Prostate gland (tissue), 2 donors: ENCODE results near the gene MAGED1.

ENCODE experiments used
- POLR2A ChIP-seq: fragments of 450-650 bp; IDR thresholded peaks from one replicate; pipeline ENCODE4 v1.6.1; 2016; ENCODE audit warnings: antibody characterized with exemption, mild to moderate bottlenecking
- TF ChIP-seq, protein P1 (sequence below), 4 experiments: fragments of 200-600 bp in 2 of 4; fragments of 450-650 bp in 2 of 4; sonication (generic) in 2 of 4; IDR thresholded peaks; 1 replicate in 3 of 4; 2 replicates in 1 of 4; pipeline ENCODE4 v1.5.1; 2016 to 2019; ENCODE audit warnings: antibody characterized with exemption in 4 of 4, mild to moderate bottlenecking in 2 of 4, moderate library complexity in 2 of 4

DNA sequence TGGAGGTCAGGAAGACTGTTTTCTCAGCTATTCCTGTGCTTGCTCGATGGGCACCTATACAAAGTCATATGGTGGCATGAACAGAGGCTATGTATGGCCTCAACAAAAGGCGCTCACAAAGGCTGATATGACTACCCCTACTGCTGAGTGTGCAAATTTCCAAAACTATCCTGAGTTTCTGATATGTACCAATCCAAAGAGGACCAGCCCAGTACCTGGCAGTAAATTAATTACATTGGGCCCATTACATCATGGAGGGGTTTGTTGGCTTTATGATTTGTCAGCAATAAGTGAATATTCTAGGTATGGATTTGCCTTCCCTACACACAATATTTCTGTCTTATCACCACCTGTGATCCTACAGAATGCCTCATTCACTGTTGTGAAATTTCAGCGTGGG is 12.3 kb downstream of the MAGED1 start:
- TF ChIP-seq, protein P1, sequence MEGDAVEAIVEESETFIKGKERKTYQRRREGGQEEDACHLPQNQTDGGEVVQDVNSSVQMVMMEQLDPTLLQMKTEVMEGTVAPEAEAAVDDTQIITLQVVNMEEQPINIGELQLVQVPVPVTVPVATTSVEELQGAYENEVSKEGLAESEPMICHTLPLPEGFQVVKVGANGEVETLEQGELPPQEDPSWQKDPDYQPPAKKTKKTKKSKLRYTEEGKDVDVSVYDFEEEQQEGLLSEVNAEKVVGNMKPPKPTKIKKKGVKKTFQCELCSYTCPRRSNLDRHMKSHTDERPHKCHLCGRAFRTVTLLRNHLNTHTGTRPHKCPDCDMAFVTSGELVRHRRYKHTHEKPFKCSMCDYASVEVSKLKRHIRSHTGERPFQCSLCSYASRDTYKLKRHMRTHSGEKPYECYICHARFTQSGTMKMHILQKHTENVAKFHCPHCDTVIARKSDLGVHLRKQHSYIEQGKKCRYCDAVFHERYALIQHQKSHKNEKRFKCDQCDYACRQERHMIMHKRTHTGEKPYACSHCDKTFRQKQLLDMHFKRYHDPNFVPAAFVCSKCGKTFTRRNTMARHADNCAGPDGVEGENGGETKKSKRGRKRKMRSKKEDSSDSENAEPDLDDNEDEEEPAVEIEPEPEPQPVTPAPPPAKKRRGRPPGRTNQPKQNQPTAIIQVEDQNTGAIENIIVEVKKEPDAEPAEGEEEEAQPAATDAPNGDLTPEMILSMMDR (IDR thresholded peaks at IDR 0.05), result no peak
- no peak for TF ChIP-seq POLR2A
